Calu3 (cell line): ENCODE results near the gene CCDC85C. TPM values are rescaled to one million over a fixed set of nuclear protein-coding genes. Genes with fewer than 3 reads are reported as not detected.

ENCODE experiments used
- BruUV-seq: library from RNA; stranded (reverse); fragments of 400-500 nt; replicated peaks from 2 replicates; lab custom pipeline; 2021; lab: Mats Ljungman, UMichigan
- CTCF ChIA-PET: fragments of 300-600 bp; sonication (Branson Sonifier 250); formaldehyde crosslinking; loops from one replicate; lab custom pipeline; 2022; ENCODE audit warnings: antibody characterized with exemption; lab: Charles Lee
- DNase-seq: peaks from one replicate; pipeline ENCODE4 v3.0.0; 2022
- H3K27ac Mint-ChIP-seq: one replicate; pipeline ENCODE4 v1.8.0; 2022; ENCODE audit warnings: mixed read lengths; ENCODE audit not compliant: unreplicated experiment
- H3K27me3 Mint-ChIP-seq: one replicate; pipeline ENCODE4 v1.8.0; 2022; ENCODE audit warnings: mixed read lengths; ENCODE audit not compliant: unreplicated experiment
- H3K36me3 Mint-ChIP-seq: one replicate; pipeline ENCODE4 v1.8.0; 2022; ENCODE audit warnings: mild to moderate bottlenecking, moderate library complexity, mixed read lengths; ENCODE audit not compliant: insufficient read depth, unreplicated experiment
- H3K4me1 Mint-ChIP-seq: one replicate; pipeline ENCODE4 v1.8.0; 2022; ENCODE audit warnings: mild to moderate bottlenecking, low read depth, mixed read lengths; ENCODE audit not compliant: unreplicated experiment
- H3K4me3 Mint-ChIP-seq: one replicate; pipeline ENCODE4 v1.8.0; 2022; ENCODE audit warnings: mild to moderate bottlenecking, low read depth, moderate library complexity, mixed read lengths; ENCODE audit not compliant: unreplicated experiment
- H3K9me3 Mint-ChIP-seq: one replicate; pipeline ENCODE4 v1.8.0; 2022; ENCODE audit warnings: low read depth, mixed read lengths; ENCODE audit not compliant: unreplicated experiment
- CTCF ChIP-seq: fragments of 200-600 bp; IDR thresholded peaks from one replicate; pipeline ENCODE4 v1.8.0; 2022; ENCODE audit warnings: antibody characterized with exemption; ENCODE audit not compliant: unreplicated experiment
- intact Hi-C: fragments of 100-400 bp; cut with micrococcal nuclease; formaldehyde crosslinking; loops from one replicate; pipeline ENCODE4 v1.10.0; 2022; ENCODE audit not compliant: unreplicated experiment
- total RNA-seq: library from RNA; stranded (reverse); gene quantifications from 2 replicates; pipeline ENCODE4 v1.2.3, GENCODE V29; 2022

The CCDC85C gene
- total RNA-seq, 1 experiment from 2014 or later: 45.1 TPM

GRCh38 chr14:99633141-99633540 is 29.1 kb upstream of the CCDC85C start:
- no peak for TF ChIP-seq CTCF
- no peaks in the 10 kb centered on the region for H3K36me3 Mint-ChIP-seq
- intact Hi-C loops: no loop called here
- no peak overlapping the region for H3K27ac Mint-ChIP-seq
- H3K27me3 Mint-ChIP-seq: peaks cover 40% of the 10 kb centered on the region
- CTCF ChIA-PET: interaction anchor here (0.6 kb wide), 1 partner anchor 367 kb away, joined by 4 read pairs; no protein-coding TSS in a partner anchor
- no peak overlapping the region for H3K4me3 Mint-ChIP-seq
- no TSS peak for BruUV-seq
- DNase-seq: no peak
- no peaks in the 10 kb centered on the region for H3K4me1 Mint-ChIP-seq
- H3K9me3 Mint-ChIP-seq: no peaks in the 10 kb centered on the region

- DNase-seq: no peak
- no peak for TF ChIP-seq CTCF
- Mint-ChIP-seq H3K36me3 (no peaks in the 10 kb centered on the region), H3K4me3 (no peak overlapping the region), H3K9me3 (no peaks in the 10 kb centered on the region), H3K27ac (no peak overlapping the region), H3K27me3 (peaks cover 46% of the 10 kb centered on the region), H3K4me1 (no peaks in the 10 kb centered on the region)
- CTCF ChIA-PET: interaction anchor here (0.6 kb wide), 2 partner anchors 10 to 367 kb away, joined by 3 to 4 read pairs; no protein-coding TSS in a partner anchor
- BruUV-seq: no TSS peak
- intact Hi-C loops: no loop called here
These were observed 28.5 kb upstream of the CCDC85C start for GRCh38 chr14:99632410-99633035.

- no peak for TF ChIP-seq CTCF
- H3K4me1 Mint-ChIP-seq: no peaks in the 10 kb centered on the region
- intact Hi-C loops: no loop called here
- no TSS peak for BruUV-seq
- H3K27ac Mint-ChIP-seq: no peak overlapping the region
- H3K9me3 Mint-ChIP-seq: no peaks in the 10 kb centered on the region
- H3K36me3 Mint-ChIP-seq: no peaks in the 10 kb centered on the region
- no peak for DNase-seq
- no peak overlapping the region for H3K4me3 Mint-ChIP-seq
- peaks cover 49% of the 10 kb centered on the region for H3K27me3 Mint-ChIP-seq
- CTCF ChIA-PET: no interaction called here
These were observed 26.2 kb upstream of the CCDC85C start for GRCh38 chr14:99630202-99630601.

GRCh38 chr14:99628887-99629618 is 25.0 kb upstream of the CCDC85C start:
- TF ChIP-seq CTCF: peak; percentile 91
- Mint-ChIP-seq H3K27ac (no peak overlapping the region), H3K27me3 (peaks cover 39% of the 10 kb centered on the region), H3K4me3 (no peak overlapping the region), H3K9me3 (no peaks in the 10 kb centered on the region), H3K4me1 (no peaks in the 10 kb centered on the region), H3K36me3 (no peaks in the 10 kb centered on the region)
- DNase-seq: peak; percentile 88
- no TSS peak for BruUV-seq
- intact Hi-C loops: loop anchor here (1.0 kb wide), 2 partner anchors 66 to 111 kb away; no protein-coding TSS in a partner anchor
- CTCF ChIA-PET: interaction anchor here (1.0 kb wide), 2 partner anchors 23 to 66 kb away, joined by 5 read pairs; no protein-coding TSS in a partner anchor
